Activated effector memory CD4-positive, alpha-beta T cell treated with Interleukin-2 at 50 U/mL for 16 hours (primary cell): ENCODE measurements around the gene LHFPL5.
A peak's percentile ranks its signal among the peaks of the same experiment; 100 is the strongest.

Experiments used
- DNase-seq: peaks from one replicate; pipeline ENCODE4 v3.0.0-alpha.2; 2020

The LHFPL5 gene

DNA sequence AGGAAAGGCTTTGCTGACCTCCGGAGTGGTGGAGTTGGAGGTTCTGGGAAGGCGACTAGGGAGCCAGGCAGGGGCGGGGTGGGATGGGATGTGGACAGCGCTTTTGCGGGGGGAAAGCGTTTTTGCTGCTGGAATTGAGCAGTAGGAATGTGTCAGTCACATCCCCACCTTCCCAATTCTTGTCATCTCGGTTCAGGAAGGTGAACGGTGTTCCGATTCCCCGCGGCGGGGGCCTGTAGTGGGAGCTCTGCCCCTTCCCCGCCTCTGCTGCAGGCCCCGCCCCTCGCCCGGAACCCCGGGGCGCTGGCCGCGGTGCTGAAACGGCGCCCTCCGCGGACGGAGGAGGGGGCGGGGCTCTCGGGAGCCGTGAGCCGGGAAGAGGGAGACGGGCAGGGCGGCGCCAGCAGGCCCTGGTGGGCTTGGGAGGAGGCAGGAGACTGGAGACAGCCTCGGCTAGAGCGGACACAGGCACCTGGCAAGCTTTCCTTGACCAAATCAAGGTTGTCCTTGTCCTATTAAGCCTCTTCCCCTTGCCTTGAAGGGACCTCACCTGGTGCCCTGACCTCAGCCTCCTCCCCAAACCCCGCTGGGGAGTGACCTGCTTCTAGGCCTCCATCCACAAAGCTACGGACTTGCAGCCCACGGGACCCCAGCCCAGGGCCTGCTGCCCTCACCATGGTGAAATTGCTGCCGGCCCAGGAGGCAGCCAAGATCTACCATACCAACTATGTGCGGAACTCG is at the start of gene LHFPL5:
Gene LHFPL5, plus strand, starts transcription at position 357 of the 741 bp plus-strand sequence. Its CDS starts 319 bp downstream, at position 676.
- DNase-seq = peak; percentile 26

DNA sequence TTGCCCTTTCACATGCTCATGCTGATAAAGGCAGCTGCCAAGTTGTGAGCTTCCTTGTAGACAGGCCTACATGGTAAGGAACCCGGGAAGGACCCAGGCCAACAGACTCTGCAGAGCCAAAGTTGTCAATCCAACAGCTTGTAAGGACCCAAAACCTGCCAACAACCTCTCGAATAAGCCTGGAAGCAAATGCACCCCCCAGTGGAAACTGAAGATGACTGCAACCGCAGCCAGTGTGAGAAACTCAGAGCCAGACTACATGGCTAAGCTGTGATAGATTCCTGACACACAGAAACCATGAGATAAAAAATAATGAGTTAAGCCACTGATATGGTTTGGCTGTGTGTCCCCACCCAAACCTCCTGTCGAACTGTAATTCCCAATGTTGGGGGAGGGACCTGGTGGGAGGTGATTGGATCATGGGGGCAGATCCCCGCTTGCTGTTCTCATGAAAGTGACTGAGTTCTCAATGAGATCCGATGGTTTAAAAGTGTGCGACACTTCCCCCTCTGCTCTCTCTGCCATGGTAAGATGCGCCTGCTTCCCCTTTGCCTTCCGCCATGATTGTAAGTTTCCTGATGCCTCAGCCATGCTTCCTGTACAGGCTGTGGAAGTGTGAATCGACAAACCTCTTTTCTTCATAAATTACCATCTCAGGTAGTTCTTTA is 47.6 kb upstream of the LHFPL5 start:
- DNase-seq = no peak

DNA sequence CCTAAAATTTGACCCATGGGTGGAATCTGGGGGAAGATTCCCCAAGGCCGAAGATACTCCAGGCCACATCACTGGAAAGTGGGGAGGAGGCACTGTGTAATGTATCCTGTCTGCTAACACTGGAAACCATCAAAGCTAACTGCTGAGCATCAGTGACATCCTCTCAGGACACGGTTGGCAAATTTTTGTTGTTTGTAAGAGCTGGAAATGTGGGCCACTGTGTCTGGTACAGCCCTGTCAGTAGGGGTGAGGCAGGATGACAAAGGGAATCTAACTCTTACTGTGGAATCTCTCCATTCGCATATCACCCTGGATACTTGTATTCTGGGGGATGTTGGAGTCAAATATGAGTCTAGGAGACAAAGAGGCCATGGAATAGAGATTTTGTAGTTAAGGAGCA is 45.7 kb upstream of the LHFPL5 start:
- DNase-seq = no peak

DNA sequence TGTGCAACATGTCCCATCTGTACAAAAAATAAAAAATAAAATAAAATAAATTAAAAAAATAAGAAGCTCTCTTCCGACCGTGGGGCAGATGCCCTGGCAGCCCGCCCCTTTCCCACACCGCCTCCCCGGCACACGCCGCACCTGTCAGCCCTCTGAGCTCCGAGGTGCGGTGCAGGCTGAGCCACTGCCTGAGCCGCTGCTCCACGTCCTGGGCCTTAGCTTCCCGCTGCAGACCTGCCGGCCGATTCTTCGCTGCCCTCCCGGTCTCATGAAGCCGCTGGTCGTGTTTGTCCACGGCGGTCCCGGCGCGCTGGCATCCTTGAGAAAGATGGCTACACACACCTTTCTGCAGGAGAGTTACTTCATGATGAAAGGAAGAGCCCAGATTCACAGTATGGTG is 39.4 kb upstream of the LHFPL5 start:
- DNase-seq = no peak

DNA sequence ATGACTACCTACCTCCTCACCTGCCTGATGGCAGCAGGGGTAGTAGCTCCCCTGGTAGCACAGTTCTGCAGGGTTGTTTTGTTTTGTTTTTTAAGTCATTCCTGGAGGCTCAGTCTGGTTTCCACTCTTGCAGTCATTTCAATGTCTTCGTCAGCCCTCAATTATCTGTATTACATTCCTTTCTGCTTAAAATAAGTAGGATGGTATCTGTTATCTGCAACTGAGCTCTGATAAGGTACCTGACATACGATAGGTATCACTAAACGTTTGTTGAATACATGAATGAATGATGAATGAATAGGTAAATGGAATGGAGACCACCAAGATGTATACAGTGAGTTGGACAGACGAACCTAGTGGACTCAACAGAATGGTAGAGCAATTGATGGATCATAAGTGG is 35.9 kb upstream of the LHFPL5 start:
- no peak for DNase-seq

DNA sequence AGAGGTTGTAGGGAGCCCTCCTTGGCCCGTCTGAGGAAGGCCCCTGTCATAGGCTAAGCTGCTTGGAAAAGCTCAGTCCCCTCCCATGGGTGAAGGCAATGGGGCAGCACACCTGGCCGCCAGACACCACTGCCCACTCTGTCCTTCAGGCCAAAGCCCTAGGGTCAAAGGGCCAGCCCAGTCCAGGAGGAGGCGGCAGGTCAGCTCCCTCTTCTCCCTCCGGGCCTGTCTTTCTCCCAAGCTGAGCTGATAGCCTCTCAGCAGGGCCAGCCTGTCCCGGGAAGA is 33.9 kb upstream of the LHFPL5 start:
- no peak for DNase-seq

DNA sequence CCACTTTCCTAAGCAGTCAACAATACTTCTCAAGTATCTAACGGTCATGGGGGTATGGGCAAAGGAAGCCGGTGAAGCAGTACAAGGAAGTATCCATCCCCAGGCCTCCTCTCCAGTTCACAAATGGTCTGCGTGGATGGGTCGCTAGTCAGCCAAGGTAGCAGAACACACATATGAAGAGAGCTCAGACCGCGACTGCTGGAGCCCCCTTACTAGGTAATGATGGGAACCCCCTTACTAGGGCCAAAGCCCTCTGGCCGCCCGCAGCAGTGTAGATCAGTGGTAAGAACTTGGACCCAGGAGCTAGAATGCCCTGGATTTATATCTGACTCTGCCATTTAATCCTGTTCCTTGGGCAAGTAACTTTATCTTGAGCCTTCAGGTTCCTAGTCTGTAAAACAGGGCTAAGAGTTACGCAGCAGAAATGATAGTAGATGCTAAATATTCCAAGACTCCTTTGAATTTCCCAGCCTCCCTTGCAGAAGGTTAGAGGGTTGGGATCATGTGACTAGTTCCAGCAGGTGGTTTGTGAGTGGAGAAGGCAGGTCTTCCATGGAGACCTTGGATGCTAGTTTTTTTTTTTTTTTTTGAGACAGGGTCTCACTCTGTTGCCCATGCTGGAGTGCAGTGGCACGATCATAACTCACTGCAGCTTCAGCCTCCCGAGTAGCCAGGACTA is 30.9 kb upstream of the LHFPL5 start:
- DNase-seq = no peak

DNA sequence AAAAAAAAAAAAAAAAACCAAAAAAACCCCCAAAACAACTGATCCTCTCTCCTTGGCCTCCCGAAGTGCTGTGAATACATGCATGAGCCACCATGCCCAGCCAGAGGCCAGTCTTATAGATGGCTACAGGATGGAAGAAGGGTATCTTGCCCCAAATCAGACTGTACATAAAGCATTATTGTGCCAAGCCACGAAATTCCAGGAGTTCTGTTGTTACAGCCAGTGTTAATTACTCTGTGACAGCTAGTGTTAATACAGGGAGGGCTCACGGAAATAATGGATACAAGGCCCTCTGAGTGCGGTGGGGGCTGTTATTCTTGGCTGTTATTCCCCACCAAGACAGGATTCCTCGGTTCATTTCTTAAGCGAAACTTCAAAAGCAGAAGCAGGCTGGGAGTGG is 30.1 kb upstream of the LHFPL5 start:
- DNase-seq = no peak

DNA sequence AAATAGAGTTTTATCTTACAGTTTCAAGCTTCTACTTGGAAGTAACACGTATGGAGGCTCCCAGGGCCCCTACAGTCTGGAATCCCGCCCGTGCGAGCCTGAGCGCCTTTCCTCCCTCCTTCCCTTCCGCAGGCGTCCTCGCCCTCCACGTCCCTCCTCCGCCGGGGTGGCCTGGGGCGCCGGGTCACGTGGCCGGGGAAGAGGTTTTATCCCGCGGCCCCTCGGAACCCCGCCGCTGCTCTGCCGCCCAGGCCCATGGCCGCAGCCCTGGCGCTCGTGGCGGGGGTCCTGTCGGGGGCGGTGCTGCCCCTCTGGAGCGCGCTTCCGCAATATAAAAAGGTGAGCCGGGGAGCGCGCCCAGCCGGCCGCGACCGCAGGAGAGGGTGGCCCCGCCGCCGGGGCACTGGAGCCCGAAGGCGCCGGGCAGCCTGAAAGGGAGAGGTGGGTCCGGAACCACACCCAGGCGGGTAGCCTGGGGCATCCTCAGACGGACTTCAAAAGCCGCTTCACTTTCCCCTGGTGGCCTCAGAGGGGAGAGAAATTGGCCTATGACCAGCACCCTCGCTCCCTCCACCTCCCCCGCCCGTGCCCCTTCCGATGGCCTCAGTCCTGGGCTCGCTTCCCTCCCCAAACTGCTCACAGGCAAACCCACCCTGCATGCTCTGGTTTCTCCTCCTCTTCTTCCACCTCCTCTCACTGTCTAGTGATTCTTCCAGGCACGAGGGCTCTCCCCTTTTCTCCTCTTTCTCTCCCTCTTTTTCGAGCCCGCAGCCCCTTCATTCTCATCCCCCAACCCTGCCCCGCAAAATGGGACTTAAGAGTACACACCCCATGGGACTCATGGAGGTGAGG is 28.6 kb upstream of the LHFPL5 start, which contains the start of gene CLPSL2:
Gene CLPSL2, plus strand, starts transcription at position 235 of the 852 bp plus-strand sequence. Its CDS starts 21 bp downstream, at position 256.
- no peak for DNase-seq

DNA sequence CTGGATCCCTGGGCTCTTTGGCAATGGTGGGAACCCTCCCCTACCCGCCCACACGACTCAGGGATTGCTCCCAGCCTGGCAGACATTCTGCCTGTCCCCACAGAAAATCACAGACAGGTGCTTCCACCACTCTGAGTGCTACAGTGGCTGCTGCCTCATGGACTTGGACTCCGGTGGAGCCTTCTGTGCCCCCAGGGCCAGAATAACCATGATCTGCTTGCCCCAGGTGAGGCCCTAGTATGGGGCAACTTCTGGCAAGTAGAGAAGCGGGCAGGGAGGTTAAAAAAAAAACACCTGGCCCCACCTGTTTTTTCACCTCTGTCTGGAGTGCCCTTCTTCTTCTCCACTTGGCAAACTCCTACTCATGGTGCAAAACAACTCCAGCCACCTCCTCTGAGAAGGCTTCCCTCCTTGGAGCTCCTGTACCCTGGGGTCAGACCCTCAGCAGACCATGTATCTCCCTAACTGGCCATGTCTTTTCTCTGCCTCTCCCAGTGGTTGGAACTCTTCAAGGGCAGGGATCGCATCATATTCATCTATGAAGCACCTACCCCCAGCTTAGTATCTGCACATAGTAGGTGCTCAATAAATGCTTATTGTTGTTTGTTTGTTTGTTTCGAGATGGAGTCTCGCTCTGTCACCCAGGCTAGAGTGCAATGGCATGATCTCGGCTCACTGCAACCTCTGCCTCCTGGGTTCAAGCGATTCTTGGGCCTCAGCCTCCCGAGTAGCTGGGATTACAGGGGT is 27.6 kb upstream of the LHFPL5 start:
- DNase-seq = no peak

DNA sequence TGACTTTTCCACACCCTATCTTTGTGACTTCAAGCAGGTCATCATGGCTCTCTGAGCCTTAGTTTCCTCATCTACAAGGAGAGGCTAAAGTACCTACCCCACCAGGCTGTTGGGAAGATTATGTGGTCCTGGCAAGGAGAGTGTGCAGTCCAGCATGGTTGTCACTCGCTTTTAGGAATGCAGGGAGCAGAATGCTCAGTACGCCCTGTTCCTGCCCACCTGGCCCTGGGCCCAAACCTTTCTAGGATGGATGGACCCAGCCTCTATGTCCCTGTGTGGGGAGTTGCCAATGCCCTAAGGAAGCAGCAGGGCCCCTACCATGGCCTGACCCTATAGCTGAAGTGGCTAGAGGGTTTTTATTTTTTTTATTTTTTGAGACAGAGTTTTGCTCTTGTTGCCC is 26.7 kb upstream of the LHFPL5 start:
- no peak for DNase-seq

DNA sequence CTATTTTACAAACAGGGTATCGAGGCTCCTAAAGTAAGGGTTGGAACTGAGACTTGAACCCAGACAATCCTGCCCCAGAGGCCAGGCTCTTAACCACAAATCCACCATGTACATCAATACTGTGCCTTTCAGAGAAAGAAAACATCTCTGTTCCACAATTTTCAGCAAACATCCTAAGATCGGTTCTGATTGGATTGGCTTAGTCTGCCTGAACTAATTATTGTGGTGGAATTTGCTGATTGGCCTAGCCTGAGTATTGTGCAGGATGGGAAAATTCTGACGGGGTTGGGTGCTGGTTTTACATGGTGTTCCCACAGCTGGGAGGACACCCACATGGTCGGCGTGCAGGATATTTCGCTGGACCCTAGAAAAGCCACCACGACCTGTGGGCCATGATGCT is 24.4 kb upstream of the LHFPL5 start, which contains the start of gene CLPSL1:
Gene CLPSL1, plus strand, starts transcription at position 301 of the 400 bp plus-strand sequence. Its CDS starts 92 bp downstream, at position 393.
- DNase-seq = no peak

DNA sequence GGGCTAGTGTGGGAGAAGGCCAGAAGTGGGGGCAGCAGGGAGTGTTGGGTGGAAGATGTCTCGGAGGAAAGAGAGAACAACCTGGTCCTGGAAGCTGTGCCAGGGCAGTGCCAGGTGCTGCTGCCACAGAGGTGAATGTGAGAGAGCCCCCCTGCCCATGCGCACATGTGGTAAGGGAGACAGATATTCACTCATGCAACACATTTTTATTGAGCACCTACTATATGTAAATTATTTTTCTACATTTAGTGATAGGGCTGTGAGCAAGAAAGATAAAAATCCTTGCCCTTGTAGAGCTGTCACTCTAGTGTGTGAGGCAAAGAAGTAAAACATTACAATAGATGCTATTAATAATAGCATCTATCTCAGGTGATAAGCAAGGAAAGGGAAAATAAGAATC is 23.9 kb upstream of the LHFPL5 start:
- DNase-seq = no peak

DNA sequence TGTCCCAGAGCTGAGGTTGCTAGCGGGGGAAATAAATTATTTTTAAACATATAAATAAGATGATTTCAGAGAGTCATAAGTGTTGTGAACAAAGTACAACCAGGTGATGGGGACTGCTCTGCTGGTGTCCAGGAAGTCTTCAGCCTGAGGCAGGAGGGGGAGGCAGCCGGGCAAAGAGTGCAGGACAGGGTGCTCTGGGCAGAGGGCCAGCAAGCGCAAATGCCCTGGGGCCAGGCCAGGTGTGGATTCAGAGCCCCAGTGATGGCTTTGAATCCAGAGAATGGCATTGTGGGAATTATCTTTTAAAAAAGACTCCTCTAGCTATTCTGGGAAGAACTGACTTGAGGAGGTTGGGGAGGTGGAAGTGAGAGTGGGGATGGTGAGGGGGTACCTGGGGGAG is 22.7 kb upstream of the LHFPL5 start:
- DNase-seq = no peak

DNA sequence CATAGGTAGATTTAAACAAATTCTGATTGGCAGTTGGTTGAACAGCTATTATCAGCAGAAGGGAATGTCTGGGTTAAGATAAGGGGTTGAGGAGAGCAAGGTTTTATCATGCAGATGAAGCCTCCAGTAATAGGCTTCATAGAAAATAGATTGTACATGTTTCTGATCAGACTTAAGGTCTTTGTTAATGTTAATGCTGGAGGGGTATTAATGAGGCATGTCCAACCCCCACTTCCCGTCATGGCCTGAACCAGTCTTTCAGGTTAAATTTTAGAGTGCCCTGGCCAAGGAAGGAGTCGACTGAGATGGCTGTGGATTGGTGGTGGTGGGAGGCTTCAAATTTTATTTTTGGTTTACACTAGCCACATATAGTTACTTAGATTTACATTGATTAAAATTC is 21.0 kb upstream of the LHFPL5 start:
- DNase-seq = no peak

DNA sequence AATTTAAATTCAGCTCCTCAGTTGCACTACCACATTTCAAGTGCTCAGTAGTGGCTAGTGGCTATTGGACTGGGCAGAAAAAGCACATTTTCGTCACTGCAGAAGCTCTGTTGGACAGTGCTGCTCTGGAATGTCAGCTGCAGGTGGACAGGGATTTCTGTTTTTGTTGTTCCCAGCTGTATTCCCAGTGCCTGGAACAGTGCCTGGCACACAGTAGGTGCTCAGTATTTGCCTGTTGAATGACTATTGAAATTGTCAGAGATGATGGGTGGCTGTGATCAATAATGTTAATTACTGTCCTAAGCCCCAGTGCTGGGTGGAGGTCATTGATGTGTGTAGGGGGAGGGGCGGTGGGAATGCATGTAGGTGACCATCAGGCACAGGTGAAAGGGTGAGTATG is 18.9 kb upstream of the LHFPL5 start:
- DNase-seq = no peak

DNA sequence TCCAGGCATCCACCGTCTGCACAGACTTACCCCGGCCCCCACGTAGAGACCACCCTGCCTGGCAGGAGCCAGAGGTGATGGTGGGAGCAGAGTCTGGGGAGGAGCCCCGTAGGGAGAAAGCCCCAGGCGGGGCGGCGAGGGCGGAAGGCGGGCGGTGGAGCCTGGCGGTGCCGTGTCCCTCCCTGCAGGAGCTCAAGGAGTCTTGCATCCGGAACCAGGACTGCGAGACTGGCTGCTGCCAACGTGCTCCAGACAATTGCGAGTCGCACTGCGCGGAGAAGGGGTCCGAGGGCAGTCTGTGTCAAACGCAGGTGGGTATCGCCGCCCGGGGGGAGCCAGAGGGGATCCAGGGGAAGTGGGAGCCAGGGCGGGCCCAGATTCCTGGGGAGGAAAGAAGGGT is 18.3 kb upstream of the LHFPL5 start:
- DNase-seq = no peak

DNA sequence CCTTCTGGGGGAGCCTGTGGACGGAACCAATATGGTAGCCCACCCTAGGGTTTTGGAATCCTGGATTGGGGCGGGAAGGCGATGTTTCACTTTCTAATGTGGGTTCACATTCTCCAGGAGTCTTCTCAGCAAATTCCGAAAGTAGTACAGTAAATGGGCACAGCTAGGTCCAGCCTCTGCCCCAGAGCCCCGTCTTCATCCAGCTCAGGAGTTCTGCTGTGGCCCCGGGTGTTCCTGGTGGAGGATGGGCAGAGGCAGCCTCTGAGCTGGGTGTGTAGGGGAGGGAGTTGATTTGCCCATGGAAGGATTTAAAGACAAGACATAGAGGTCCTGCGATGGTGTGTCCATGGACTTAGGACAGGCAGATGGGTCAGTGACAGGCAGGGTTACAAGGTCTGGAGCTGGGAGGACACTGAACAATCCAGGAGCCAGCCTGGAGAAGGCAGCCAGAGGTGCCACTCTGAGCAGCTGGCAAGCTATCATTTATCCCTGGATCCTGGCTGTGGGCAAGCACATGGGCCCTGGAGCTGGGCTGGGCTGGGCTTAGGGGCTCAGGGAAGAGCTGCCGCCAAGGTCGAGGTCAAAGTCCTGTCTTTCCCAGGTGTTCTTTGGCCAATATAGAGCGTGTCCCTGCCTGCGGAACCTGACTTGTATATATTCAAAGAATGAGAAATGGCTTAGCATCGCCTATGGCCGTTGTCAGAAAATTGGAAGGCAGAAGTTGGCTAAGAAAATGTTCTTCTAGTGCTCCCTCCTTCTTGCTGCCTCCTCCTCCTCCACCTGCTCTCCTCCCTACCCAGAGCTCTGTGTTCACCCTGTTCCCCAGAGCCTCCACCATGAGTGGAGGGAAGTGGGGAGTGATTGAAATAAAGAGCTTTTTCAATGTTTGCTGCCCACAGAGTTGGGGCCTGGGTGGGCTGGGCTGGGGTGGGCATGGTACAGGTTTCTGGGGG is 17.6 kb upstream of the LHFPL5 start:
- no peak for DNase-seq

DNA sequence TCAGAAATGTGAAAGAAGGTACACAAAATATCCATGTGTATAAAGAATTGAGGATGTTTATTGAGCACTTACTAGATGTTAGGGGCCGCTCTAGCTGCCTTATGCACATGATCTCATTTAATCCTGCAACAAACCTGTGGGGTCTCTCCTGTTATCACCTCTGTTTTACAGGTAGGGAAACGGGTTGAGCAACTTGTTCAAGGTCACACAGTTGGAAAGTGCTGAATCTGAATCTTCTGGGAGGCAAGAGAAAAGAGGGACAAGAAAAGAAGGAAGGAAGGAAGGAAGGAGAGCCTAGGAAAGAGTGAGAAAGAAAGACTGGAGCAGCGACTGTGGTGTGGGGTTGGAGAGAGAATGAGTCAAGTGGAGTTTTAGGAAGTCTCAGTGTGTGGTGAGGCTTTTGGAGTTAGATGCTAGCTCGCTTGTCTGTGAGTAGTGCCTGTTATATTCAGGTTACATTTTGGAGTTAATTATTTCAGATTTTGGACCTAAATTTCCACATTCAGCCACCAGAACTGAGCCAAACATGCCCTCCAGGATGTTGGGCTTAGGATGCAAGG is 16.6 kb upstream of the LHFPL5 start:
- DNase-seq = no peak

DNA sequence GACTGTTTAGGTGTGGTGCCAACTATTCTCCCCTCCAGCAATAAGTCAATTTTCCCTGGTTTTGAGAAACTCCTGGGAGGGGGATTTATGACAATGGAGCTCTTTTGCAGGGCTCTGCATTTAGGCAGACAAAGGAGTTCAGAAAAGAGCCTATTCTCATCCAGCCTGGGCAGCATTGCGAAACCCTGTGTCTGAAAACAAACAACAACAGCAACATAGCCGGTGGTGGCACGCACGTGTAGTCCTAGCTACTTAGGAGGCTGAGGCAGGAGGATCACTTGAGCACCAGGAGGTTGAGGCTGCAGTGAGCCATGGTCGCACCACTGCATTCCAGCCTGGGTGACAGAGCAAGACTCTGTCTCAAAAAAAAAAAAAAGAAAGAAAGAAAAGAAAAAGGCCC is 14.5 kb upstream of the LHFPL5 start:
- no peak for DNase-seq
